IMR-90 (cell line): Measurements from ENCODE around the gene SH3TC1. TPM values are rescaled to one million over a fixed set of nuclear protein-coding genes. Genes with fewer than 3 reads are reported as not detected.
A peak's percentile ranks its signal among the peaks of the same experiment; 100 is the strongest.

ENCODE experiments used
- ATAC-seq: fragments of 200-7000 bp; cut with Tn5 transposase; 2 replicates; pipeline ENCODE4 v1.9.1; 2020; ENCODE audit warnings: low read depth, mild to moderate bottlenecking, moderate library complexity
- BruUV-seq: library from RNA; stranded (reverse); fragments of 400-500 nt; replicated peaks from 2 replicates; lab custom pipeline; 2021; lab: Mats Ljungman, UMichigan
- CTCF ChIA-PET: fragments of 300-600 bp; formaldehyde crosslinking; extraction: SDS; loops from one replicate; lab custom pipeline; 2021; ENCODE audit warnings: antibody characterized with exemption; lab: Yijun Ruan, JAX
- POLR2A ChIA-PET: fragments of 300-600 bp; sonication (Branson Sonifier 250); formaldehyde crosslinking; loops from one replicate; lab custom pipeline; 2022; ENCODE audit warnings: antibody characterized with exemption; ENCODE audit not compliant: unreplicated experiment; lab: Charles Lee
- DNase-seq: peaks from one replicate; pipeline ENCODE4 v3.0.0; 2013
- H2AFZ ChIP-seq: replicated peaks from 2 replicates; pipeline ENCODE3; 2013; ENCODE audit warnings: low read length, mild to moderate bottlenecking; ENCODE audit not compliant: poor library complexity
- H2AK5ac ChIP-seq: 2 replicates; pipeline ENCODE4 v1.6.1; 2013; ENCODE audit warnings: low read depth, low read length, inconsistent platforms
- H2AK9ac ChIP-seq: replicated peaks from 2 replicates; pipeline ENCODE3; 2013; ENCODE audit warnings: mild to moderate bottlenecking, low read depth, low read length, moderate library complexity; ENCODE audit not compliant: poor library complexity
- H2BK120ac ChIP-seq: 2 replicates; pipeline ENCODE4 v1.6.1; 2013; ENCODE audit warnings: low read depth, low read length, inconsistent platforms
- H2BK15ac ChIP-seq: 3 replicates; pipeline ENCODE4 v1.6.1; 2013; ENCODE audit warnings: low read depth, low read length, inconsistent platforms
- H2BK20ac ChIP-seq: 2 replicates; pipeline ENCODE4 v1.6.1; 2013; ENCODE audit warnings: low read depth, mild to moderate bottlenecking, inconsistent platforms, low read length, moderate library complexity
- H2BK5ac ChIP-seq: 2 replicates; pipeline ENCODE4 v1.6.1; 2013; ENCODE audit warnings: mild to moderate bottlenecking, low read depth, low read length, inconsistent platforms; ENCODE audit not compliant: poor library complexity, severe bottlenecking
- H3K14ac ChIP-seq: replicated peaks from 2 replicates; pipeline ENCODE4 v1.6.1; 2013; ENCODE audit warnings: low read depth, low read length, inconsistent platforms
- H3K18ac ChIP-seq: 2 replicates; pipeline ENCODE4 v1.6.1; 2013; ENCODE audit warnings: low read depth, low read length, control low read depth
- H3K23ac ChIP-seq: 2 replicates; pipeline ENCODE4 v1.6.1; 2013; ENCODE audit warnings: low read depth, low read length, inconsistent platforms
- H3K27ac ChIP-seq: 2 replicates; pipeline ENCODE4 v1.5.1; 2013; ENCODE audit warnings: mild to moderate bottlenecking, control low read depth, low read length; ENCODE audit not compliant: insufficient read depth
- H3K27me3 ChIP-seq: 2 replicates; pipeline ENCODE4 v1.6.1; 2013; ENCODE audit warnings: low read length; ENCODE audit not compliant: control insufficient read depth, insufficient read depth
- H3K36me3 ChIP-seq: 2 replicates; pipeline ENCODE4 v1.6.1; 2013; ENCODE audit warnings: low read length, mixed read lengths; ENCODE audit not compliant: control insufficient read depth, insufficient read depth
- H3K4ac ChIP-seq: 2 replicates; pipeline ENCODE4 v1.6.1; 2013; ENCODE audit warnings: low read depth, low read length, inconsistent platforms
- H3K4me1 ChIP-seq: 2 replicates; pipeline ENCODE4 v1.6.1; 2013; ENCODE audit warnings: low read length, mixed read lengths; ENCODE audit not compliant: control insufficient read depth, insufficient read depth
- H3K4me2 ChIP-seq: 2 replicates; pipeline ENCODE4 v1.6.1; 2013; ENCODE audit warnings: low read depth, mild to moderate bottlenecking, control low read depth, low read length, moderate library complexity
- H3K4me3 ChIP-seq: 2 replicates; pipeline ENCODE4 v1.5.1; 2013; ENCODE audit warnings: low read depth, mild to moderate bottlenecking, control low read depth, low read length, moderate library complexity; ENCODE audit not compliant: insufficient read depth
- H3K56ac ChIP-seq: 2 replicates; pipeline ENCODE4 v1.6.1; 2013; ENCODE audit warnings: low read length, inconsistent platforms; ENCODE audit not compliant: insufficient read depth; ENCODE audit errors: extremely low read depth
- H3K79me1 ChIP-seq, 2 experiments: 2 replicates each; pipeline ENCODE4 v1.6.1; 2013; ENCODE audit warnings: low read length in 2 of 2, inconsistent platforms in 1 of 2, low read depth in 1 of 2
- H3K9ac ChIP-seq: 2 replicates; pipeline ENCODE4 v1.6.1; 2013; ENCODE audit warnings: low read depth, low read length, control low read depth
- H3K9me1 ChIP-seq: 2 replicates; pipeline ENCODE4 v1.6.1; 2013; ENCODE audit warnings: low read length, inconsistent platforms; ENCODE audit not compliant: insufficient read depth
- H3K9me3 ChIP-seq: 2 replicates; pipeline ENCODE4 v1.6.1; 2013; ENCODE audit warnings: low read length; ENCODE audit not compliant: control insufficient read depth, insufficient read depth
- H4K20me1 ChIP-seq: 2 replicates; pipeline ENCODE4 v1.6.1; 2013; ENCODE audit warnings: low read length, inconsistent platforms; ENCODE audit not compliant: insufficient read depth
- H4K5ac ChIP-seq: 2 replicates; pipeline ENCODE4 v1.6.1; 2013; ENCODE audit warnings: mild to moderate bottlenecking, low read depth, low read length, control low read depth
- H4K8ac ChIP-seq, 2 experiments: 2 replicates each; pipeline ENCODE4 v1.6.1; 2013; ENCODE audit warnings: low read depth in 2 of 2, low read length in 2 of 2, control low read depth in 1 of 2, inconsistent platforms in 1 of 2
- H4K91ac ChIP-seq: 2 replicates; pipeline ENCODE4 v1.6.1; 2013; ENCODE audit warnings: low read depth, low read length, inconsistent platforms; ENCODE audit not compliant: insufficient read depth
- FOS ChIP-seq: fragments of 150-350 bp; IDR thresholded peaks from 2 replicates; pipeline ENCODE4 v1.6.1; 2016; ENCODE audit warnings: low read depth, low read length
- NFE2L2 ChIP-seq: fragments of 150-350 bp; IDR thresholded peaks from 2 replicates; pipeline ENCODE4 v1.6.1; 2016; ENCODE audit warnings: low read depth, mild to moderate bottlenecking, low read length
- POLR2A ChIP-seq: IDR thresholded peaks from 2 replicates; pipeline ENCODE4 v1.6.1; 2012; ENCODE audit warnings: mild to moderate bottlenecking, low read depth, low read length
- SMC3 ChIP-seq: fragments of 150-350 bp; IDR thresholded peaks from 2 replicates; pipeline ENCODE4 v1.6.1; 2016; ENCODE audit warnings: low read depth, mild to moderate bottlenecking, antibody characterized with exemption, low read length, moderate library complexity
- WGBS, 2 experiments: methylation state at CpG; one replicate each; pipeline versions ENCODE4 v1.1.5 to v1.1.7; 2013; ENCODE audit warnings: missing lambda C conversion rate in 2 of 2; ENCODE audit not compliant: insufficient read length in 1 of 2; ENCODE audit errors: extremely low coverage in 2 of 2; 5-methylcytosine and 5-hydroxymethylcytosine counted together
- dilution Hi-C: fragments of 300-500 bp; cut with HindIII; formaldehyde crosslinking; loops from one replicate; pipeline ENCODE4 v1.14.3; 2018; ENCODE audit warnings: low sequenced_read_pairs; ENCODE audit not compliant: unreplicated experiment
- in situ Hi-C: fragments of 300-500 bp; cut with MboI; formaldehyde crosslinking; loops from 3 replicates; pipeline ENCODE4 v1.14.3; 2019; ENCODE audit warnings: low sequenced_read_pairs, inconsistent platforms, mixed read lengths
- intact Hi-C: fragments of 100-400 bp; cut with micrococcal nuclease; formaldehyde crosslinking; loops from 2 replicates; pipeline ENCODE4 v1.10.0; 2022
- polyA plus RNA-seq, 3 experiments: library from polyadenylated mRNA; depleted of rRNA; stranded (reverse); fragments of >200 nt; gene quantifications; 2 replicates each; pipeline ENCODE4 v1.2.3, GENCODE V29; 2012; ENCODE audit warnings: low replicate concordance in 1 of 3
- total RNA-seq: library from RNA; depleted of rRNA; stranded (reverse); fragments of >200 nt; gene quantifications from 2 replicates; pipeline ENCODE4 v1.2.3, GENCODE V29; 2012

SH3TC1 gene
- total and polyA plus RNA-seq, 2 of the 4 experiments (the other 2 are of a cell fraction) = 1.6 to 2.2 TPM

DNA sequence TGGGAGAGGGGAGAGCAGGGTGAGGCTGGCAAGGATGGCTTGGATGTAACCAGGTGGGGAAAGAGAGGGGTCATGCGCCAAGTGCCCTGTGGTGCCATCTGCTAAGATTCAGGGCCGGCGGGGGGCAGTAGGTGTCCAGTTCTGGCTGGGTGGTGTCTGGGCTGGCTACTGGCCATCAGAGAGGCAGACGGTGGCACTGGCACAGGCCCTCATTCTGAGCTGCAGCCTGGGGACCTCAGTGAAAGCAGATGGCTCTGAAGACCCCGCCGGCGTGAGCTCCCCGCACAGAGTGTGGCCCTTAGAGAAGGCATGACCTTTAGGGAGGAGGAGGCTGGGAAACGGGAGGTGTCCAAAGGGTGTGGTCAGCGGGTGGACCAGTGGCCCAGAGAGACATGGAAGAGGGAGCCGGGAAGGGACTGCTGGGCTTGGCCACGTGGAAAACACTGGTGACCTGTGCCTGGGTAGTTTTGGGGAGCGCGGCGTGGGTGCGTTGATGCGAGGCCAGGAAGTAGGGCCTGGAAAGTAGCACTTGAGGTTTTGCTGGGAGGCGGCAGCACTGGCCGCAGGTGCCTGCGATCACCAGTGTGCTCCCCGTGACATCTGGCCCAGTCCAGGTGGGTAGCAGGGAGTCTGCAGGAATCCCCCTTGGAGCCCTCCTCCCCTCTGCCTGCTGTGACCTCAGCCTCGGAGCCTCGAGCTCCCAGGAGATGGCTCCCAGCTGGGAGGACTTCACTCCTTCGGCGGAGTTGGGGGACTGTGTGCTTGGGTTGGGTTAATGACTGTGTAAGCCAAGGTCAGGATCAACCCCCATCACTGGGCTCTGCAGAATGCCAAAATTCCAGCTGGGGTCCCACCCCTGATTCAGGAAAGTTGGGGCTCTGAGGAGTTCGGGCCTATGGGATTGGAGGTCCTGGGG is 9.3 kb upstream of the SH3TC1 start:
- no peak overlapping the region for H2AFZ ChIP-seq
- dilution Hi-C loops (no loop called here), in situ Hi-C loops (no loop called here), intact Hi-C loops (no loop called here)
- no peak overlapping the region for H4K5ac ChIP-seq
- H2AK5ac ChIP-seq = no peak overlapping the region
- peaks cover 6% of the 10 kb centered on the region; the same call in 1 of the 2 replicates for H3K4me1 ChIP-seq
- H3K56ac ChIP-seq = no peak overlapping the region
- no peaks in the 10 kb centered on the region for H3K36me3 ChIP-seq
- no TSS peak for BruUV-seq
- peaks cover 13% of the 10 kb centered on the region; the same call in 1 of the 2 replicates for H3K27me3 ChIP-seq
- H2BK20ac ChIP-seq = no peak overlapping the region
- no peak overlapping the region for H2BK15ac ChIP-seq
- H3K4me3 ChIP-seq = no peak overlapping the region
- no peak for ATAC-seq
- POLR2A ChIA-PET = no interaction called here
- H3K18ac ChIP-seq = no peak overlapping the region
- no peaks in the 10 kb centered on the region for H3K79me1 ChIP-seq
- no peak overlapping the region for H4K8ac ChIP-seq
- no peak overlapping the region for H2BK5ac ChIP-seq
- H3K27ac ChIP-seq = no peak overlapping the region
- TF ChIP-seq POLR2A (no peak), SMC3 (no peak), FOS (no peak), NFE2L2 (no peak)
- no peak overlapping the region for H3K14ac ChIP-seq
- no peak for DNase-seq
- H3K23ac ChIP-seq = no peak overlapping the region
- H3K9me3 ChIP-seq = no peaks in the 10 kb centered on the region
- H3K4ac ChIP-seq = no peak overlapping the region
- no peak overlapping the region for H4K91ac ChIP-seq
- no peaks in the 10 kb centered on the region for H4K20me1 ChIP-seq
- H2BK120ac ChIP-seq = no peak overlapping the region
- WGBS, 2 experiments = 87% methylated on average over 12 of the region's 26 CpGs; no CpG with 5 or more reads in 1 of the 2 experiments
- H2AK9ac ChIP-seq = peak overlapping the region; percentile 23
- CTCF ChIA-PET = no interaction called here
- no peak overlapping the region for H3K4me2 ChIP-seq
- no peak overlapping the region for H3K9ac ChIP-seq
- no peaks in the 10 kb centered on the region for H3K9me1 ChIP-seq
